A673 (cell line): ENCODE data around the gene ZFAND2A.

Experiments
- CTCF ChIP-seq: fragments of 300-800, 200-600 bp; sonication (generic); conservative IDR thresholded peaks from 2 replicates; pipeline ENCODE4 v1.5.1; 2017; ENCODE audit warnings: low read depth, mild to moderate bottlenecking, antibody characterized with exemption, low read length, moderate library complexity, mixed read lengths
- EZH2 ChIP-seq: fragments of 200-600 bp; sonication (generic); IDR thresholded peaks from 2 replicates; pipeline ENCODE4 v1.6.1; 2017; ENCODE audit warnings: borderline replicate concordance, low read depth, mild to moderate bottlenecking, mixed read lengths, antibody characterized with exemption, low read length; ENCODE audit not compliant: poor library complexity, severe bottlenecking

- TF ChIP-seq CTCF (no peak), EZH2 (no peak)
These were observed 12.9 kb upstream of the ZFAND2A start for GRCh38 chr7:1172666-1173523.
